Measurements from ENCODE around the gene ZBP1.

Gene ZBP1

GRCh38 chr20:57658833-57659516 is 38.7 kb upstream of the ZBP1 start:
- DNase-seq (ENCODE audit: low read depth, low spot score), result no peak

GRCh38 chr20:57658447-57658832 is 38.2 kb upstream of the ZBP1 start:
- no peak for DNase-seq (ENCODE audit: low read depth, low spot score)

- DNase-seq (ENCODE audit: low read depth, low spot score), result no peak
Measured at GRCh38 chr20:57657535-57658446, 37.6 kb upstream of the ZBP1 start.

- DNase-seq (ENCODE audit: low read depth, low spot score), result peak; percentile 1
Measured at GRCh38 chr20:57656821-57657534, 36.8 kb upstream of the ZBP1 start.

- DNase-seq (ENCODE audit: low read depth, low spot score), result no peak
Measured at GRCh38 chr20:57656252-57656820, 36.1 kb upstream of the ZBP1 start.

GRCh38 chr20:57655809-57656155 is 35.6 kb upstream of the ZBP1 start:
- no peak for DNase-seq (ENCODE audit: low read depth, low spot score)

- peak; percentile 19 for DNase-seq (ENCODE audit: low read depth, low spot score)
Measured at GRCh38 chr20:57654998-57655808, 35.0 kb upstream of the ZBP1 start.

- DNase-seq (ENCODE audit: low read depth, low spot score), result peak; percentile 86
Measured at GRCh38 chr20:57654363-57654997, 34.3 kb upstream of the ZBP1 start.

- no peak for DNase-seq (ENCODE audit: low read depth, low spot score)
Measured at GRCh38 chr20:57653910-57654309, 33.7 kb upstream of the ZBP1 start.

- DNase-seq (ENCODE audit: low read depth, low spot score), result no peak
Measured at GRCh38 chr20:57653546-57653900, 33.3 kb upstream of the ZBP1 start.

- DNase-seq (ENCODE audit: low read depth, low spot score), result no peak
Measured at GRCh38 chr20:57652606-57653545, 32.6 kb upstream of the ZBP1 start.

GRCh38 chr20:57651881-57652605 is 31.8 kb upstream of the ZBP1 start:
- no peak for DNase-seq (ENCODE audit: low read depth, low spot score)

GRCh38 chr20:57650756-57651483 is 30.7 kb upstream of the ZBP1 start:
- DNase-seq (ENCODE audit: low read depth, low spot score), result no peak

- DNase-seq (ENCODE audit: low read depth, low spot score), result no peak
Measured at GRCh38 chr20:57650266-57650665, 30.0 kb upstream of the ZBP1 start.

GRCh38 chr20:57649617-57650015 is 29.4 kb upstream of the ZBP1 start:
- no peak for DNase-seq (ENCODE audit: low read depth, low spot score)

GRCh38 chr20:57648878-57649616 is 28.8 kb upstream of the ZBP1 start:
- DNase-seq (ENCODE audit: low read depth, low spot score), result no peak

GRCh38 chr20:57647933-57648785 is 27.9 kb upstream of the ZBP1 start:
- DNase-seq (ENCODE audit: low read depth, low spot score), result no peak
